Superior temporal gyrus (tissue), 1 donor: ENCODE data around the gene ACER3.
"Not testable (repeated sequence)": the region's sequence is repeated elsewhere in the genome, so short reads cannot be mapped to it uniquely, and the experiment has no call there.

ENCODE experiments used
- DNase-seq: peaks from one replicate; pipeline ENCODE4 v3.0.0-alpha.2; 2016; ENCODE audit errors: extremely low spot score

Gene ACER3

GRCh38 chr11:76860539-76861475 is at the start of gene ACER3:
Gene ACER3, plus strand, starts transcription at chr11:76860918. Its CDS starts 59 bp downstream, at chr11:76860977.
- DNase-seq: peak; percentile 85

DNA sequence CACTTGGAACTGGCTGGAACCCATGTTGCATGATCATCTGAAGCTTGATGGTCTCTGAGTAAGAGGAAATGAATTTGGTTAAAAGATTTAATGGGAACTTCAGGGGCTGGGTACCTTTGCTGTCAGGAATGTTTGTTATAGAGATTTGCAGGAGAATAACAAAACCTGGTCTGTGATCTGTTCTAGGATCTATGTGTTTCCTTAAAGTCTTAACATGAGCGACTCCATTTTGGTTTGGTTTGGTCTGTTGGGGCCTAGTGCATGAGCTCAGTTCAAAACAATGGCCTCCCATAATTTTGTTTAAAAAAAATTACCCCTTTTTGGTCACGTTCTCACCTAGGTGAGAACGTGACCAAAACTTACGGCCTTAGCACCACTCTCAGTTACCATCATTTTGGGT is 49.5 kb upstream of the ACER3 start:
- no peak for DNase-seq

GRCh38 chr11:76814414-76814813 is 46.3 kb upstream of the ACER3 start:
- no peak for DNase-seq

DNA sequence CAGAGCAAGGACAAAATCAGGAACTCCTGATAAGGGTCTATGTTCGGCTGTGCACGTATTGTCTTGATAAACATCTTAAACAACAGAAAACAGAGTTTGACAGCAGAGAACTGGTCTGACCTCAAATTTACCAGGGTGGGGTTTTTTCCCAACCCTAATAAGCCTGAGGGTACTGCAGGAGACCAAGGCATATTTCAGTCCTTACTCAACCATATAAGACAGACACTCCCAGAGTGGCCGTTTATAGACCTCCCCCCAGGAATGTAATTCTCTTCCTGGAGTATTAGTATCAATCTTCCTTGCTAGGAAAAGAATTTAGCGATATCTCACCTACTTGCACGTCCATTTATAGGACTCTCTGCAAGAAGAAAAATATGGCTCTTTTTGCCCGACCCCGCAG is 45.0 kb upstream of the ACER3 start:
- not testable (repeated sequence) for DNase-seq

DNA sequence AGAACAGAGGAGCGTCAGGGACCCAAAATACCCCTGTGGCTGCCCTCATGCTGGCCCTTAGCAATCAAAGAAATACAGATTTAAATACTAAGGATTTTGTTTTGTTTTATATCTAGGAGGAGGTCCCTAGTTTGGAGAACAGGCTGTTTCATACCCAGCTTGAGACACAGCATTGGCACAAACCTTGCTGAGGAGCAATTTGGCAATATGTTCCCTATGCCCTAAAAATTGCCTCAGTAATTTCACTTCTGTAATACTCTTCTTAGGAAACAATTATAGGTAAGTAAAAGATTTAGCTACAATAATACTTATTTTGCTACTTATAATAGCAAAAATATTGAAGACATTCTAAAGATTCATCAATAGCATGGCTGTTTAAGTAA is 40.5 kb upstream of the ACER3 start:
- no peak for DNase-seq

GRCh38 chr11:76821396-76821795 is 39.3 kb upstream of the ACER3 start:
- DNase-seq: not testable (repeated sequence)

- no peak for DNase-seq
Measured at GRCh38 chr11:76822406-76822805, 38.3 kb upstream of the ACER3 start.

DNA sequence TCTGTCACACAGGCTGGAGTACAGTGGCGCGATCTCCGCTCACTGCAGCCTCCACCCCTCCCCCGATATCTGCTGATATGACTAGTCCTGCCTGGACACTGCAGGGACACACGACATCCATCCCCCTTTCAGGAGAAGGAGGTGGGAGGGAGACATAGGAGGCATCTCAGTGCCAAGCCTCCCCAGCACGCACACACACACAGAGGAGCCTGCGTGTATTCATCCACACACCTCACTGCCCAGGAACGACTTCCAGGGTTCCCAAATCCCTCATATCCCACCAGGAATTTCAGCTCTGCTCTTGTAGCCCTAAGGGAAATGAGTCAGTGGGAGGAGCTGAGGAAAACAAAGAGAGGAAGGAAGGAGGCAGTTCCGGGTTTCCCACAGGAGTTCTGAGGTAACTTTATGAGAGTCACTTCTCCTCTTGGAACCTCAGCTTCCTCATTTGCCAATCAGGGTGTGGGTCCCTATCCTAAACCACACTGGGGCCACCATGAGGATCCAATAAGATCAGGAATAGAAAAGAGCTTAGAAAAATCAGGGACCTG is 37.2 kb upstream of the ACER3 start:
- DNase-seq: no peak

GRCh38 chr11:76824083-76824939 is 36.4 kb upstream of the ACER3 start:
- DNase-seq: no peak

DNA sequence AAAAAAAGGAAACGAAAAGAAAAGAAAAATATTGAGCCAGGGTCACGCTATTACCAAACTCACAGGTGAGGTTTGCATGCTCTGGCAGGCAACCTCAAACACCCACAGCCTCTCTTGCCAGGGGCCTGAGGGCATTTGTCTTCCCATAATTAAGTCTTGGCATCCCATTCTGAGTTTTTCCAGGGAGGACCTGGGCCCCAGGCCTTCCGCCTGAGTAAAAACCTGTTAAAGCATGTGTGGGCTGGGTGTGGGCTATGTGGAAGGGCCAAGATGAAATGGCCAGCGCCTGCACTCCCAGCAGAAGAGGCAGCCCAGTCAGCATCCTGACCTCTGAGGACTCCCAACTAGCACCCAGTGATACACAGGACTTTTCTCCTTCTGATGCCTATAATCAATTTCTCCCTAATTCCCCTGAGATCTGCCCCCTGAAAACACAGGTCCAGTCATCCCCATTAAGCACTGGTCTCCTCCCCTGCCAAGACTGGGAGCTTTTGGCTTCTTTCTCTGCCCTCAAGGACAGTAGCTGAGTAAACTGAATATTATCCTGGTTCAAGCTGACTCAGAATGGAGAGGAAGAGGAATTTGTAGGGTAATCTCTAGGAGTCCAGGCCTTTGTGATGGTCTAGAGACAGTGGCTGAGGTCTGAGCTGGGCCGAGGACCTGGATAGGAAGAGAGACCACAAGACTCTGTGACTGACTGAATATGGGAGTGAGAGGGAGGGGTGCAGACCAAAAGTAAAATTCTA is 35.6 kb upstream of the ACER3 start:
- DNase-seq: no peak

DNA sequence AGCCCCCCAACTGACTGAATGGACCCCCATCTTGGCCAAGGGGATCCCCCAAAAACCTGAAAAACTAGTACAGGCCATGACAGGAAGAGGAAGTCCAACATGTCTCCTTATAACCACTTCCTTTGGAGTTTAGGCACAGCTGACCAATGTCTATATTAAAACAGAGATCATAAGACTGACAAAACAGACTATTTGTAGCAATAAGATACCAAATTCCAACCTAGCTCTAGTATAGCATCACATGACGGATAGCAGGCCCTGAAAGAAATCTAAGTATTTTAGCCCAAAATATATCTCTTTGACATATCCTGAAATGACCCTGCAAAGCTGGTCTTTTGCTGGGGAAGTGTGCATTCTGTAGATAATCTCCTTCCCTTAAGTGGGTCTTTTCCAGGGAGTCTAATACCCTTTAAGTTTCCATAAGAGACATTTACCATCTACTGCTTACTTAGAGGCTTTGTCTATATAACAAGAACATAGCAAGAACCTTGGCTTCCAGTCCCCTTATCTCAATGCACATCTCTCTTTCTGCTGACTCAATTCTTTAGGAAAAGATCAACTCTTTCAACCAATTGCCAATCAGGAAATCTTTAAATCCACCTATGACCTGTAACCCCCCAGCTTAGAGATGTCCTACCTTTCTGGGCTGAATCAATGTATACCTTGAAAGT is 34.9 kb upstream of the ACER3 start:
- no peak for DNase-seq

DNA sequence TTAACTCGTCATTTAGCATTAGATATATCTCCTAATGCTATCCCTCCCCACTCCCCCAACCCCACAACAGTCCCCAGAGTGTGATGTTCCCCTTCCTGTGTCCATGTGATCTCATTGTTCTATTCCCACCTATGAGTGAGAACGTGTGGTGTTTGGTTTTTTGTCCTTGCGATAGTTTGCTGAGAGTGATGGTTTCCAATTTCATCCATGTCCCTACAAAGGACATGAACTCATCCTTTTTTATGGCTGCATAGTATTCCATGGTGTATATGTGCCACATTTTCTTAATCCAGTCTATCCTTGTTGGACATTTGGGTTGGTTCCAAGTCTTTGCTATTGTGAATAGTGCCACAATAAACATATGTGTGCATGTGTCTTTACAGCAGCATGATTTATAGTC is 34.2 kb upstream of the ACER3 start:
- not testable (repeated sequence) for DNase-seq

DNA sequence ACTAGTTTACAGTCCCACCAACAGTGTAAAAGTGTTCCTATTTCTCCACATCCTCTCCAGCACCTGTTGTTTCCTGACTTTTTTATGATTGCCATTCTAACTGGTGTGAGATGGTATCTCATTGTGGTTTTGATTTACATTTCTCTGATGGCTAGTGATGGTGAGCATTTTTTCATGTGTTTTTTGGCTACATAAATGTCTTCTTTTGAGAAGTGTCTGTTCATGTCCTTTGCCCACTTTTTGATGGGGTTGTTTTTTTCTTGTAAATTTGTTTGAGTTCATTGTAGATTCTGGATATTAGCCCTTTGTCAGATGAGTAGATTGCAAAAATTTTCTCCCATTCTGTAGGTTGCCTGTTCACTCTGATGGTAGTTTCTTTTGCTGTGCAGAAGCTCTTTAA is 33.7 kb upstream of the ACER3 start:
- not testable (repeated sequence) for DNase-seq

DNA sequence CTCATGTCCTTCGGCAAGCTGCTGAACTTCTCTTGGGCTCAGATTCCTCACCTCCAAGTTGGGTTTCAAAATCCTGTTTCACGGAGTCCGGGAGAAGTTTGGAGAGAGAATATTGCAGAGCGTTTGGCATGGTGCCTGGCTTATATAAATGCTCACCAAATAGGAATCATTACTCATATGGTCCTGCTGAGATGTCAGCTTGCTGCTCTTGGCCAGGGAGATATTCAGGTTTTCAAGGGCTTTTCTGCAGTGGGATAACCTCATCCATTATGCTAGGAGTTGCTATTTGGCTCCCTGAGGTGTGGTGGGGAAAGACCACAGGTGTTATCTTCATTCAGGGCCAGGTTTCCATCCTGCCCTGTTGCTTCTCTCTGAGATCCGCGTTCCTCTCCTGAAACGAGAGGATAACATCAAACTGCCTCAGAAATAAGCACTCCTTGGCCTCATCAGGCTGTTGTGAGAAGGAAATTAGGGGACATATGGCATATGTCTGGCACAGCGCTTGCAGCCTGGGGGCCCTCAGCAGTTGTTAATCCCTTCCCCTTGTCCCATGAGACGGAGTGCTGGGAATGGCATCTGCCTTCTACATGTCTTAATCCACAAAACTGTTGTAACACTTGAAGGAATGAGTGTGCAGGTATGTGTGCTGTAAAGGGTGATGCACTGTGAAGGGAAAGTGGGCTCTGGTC is 29.9 kb upstream of the ACER3 start:
- peak; percentile 45 for DNase-seq

DNA sequence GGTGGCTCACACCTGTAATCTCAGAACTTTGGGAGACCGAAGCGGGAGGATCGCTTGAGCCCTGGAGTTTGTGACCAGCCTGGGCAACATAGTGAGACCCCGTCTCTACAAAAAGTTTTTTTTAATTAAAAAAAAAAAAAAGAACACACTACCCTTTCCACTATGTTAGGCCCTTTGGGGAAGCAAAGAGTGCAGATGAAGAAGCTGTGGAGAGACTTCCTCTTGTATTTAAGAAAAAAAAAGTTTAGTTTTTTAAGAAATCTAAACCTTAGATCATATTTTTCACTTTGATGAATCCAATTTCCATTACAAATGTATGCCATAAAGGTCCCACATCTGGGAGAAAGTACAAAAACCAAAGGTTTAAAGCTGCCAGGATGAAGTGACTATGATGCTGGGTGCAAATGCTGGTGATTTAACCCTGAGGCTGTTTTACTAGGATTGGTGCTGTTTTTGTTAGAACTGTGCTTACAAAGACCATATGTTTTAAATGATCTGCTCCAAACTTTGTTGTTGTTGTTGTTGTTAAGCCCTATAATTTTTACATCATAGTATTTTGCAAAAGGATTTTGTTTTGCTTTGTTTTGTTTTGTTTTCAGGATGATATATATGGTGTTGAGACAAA is 28.9 kb upstream of the ACER3 start:
- DNase-seq: no peak

DNA sequence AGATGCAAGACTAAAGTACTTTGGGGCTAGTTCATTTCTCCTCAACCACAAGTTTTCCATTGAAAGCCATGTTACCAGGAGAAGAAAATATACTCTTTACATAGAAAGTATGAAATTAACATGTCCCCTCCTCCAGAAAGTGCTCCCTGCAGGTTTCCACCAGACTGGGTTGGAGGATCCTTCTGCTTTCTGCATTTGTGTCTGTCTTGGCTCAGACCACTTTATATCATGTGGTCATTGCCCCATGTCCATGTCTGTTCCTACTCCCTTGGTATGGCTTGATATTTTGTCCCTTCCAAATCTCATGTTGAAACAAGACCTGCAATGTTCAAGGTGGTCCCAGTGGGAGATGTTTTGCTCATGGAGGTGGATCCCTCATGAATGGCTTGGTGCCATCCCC is 28.4 kb upstream of the ACER3 start:
- DNase-seq: no peak

GRCh38 chr11:76834151-76834550 is 26.6 kb upstream of the ACER3 start:
- DNase-seq: no peak

- DNase-seq: no peak
Measured at GRCh38 chr11:76835036-76835435, 25.7 kb upstream of the ACER3 start.

DNA sequence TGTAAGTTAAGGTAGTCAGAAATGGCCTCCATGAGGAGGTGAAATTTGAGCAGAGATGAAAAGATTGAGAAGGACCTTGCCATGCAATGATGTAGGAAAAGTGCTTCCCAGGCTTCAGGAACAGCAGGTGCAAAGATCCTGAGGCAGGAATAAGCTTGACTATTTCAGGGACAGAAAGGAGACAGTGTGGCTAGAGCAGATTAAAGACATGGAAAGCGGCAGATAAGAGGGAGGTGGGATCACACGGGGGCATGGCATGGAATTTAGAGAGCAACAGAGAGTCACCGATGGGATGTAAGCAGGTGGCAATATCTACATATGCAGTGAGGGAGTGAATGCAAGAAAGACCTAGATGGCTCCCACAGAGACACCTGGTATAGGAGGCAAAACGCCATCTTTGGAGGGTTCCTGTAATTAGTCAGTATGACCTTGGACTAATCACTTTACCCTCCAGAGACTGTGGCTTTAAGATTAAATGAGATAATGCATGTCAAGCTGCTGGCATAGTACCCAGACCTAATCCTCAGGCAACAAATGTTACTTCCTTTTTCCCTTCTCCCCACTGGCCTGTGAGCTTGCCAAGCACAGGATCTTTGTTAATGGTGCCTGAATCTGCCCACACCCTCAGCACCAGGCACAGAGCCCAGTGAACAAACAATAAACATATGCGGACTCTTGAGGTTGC is 24.6 kb upstream of the ACER3 start:
- peak; percentile 52 for DNase-seq
